GM23338 (cell line): ENCODE data around the gene FAM221A. TPM values are rescaled to one million over a fixed set of nuclear protein-coding genes. Genes with fewer than 3 reads are reported as not detected.
A peak's percentile ranks its signal among the peaks of the same experiment; 100 is the strongest.

Experiments used
- ATAC-seq: fragments of 200-7000 bp; cut with Tn5 transposase; 3 replicates; pipeline ENCODE4 v1.9.1; 2020
- DNase-seq: peaks from one replicate; pipeline ENCODE4 v3.0.0-alpha.2; 2015; ENCODE audit warnings: low spot score
- H2AFZ ChIP-seq: fragments of 200-600 bp; sonication (generic); 2 replicates; pipeline ENCODE4 v1.8.0; 2016; ENCODE audit warnings: antibody characterized with exemption, mild to moderate bottlenecking, moderate library complexity
- H3F3A ChIP-seq: fragments of 200-600 bp; sonication (generic); replicated peaks from 2 replicates; pipeline ENCODE4 v1.8.0; 2017; ENCODE audit warnings: antibody characterized with exemption, mixed run types, low read depth
- H3K27ac ChIP-seq: fragments of 200-600 bp; sonication (generic); 2 replicates; pipeline ENCODE4 v1.6.1; 2016; ENCODE audit warnings: low read depth
- H3K27me3 ChIP-seq: fragments of 200-600 bp; sonication (generic); 2 replicates; pipeline ENCODE4 v1.8.0; 2016; ENCODE audit warnings: mild to moderate bottlenecking, mixed run types, moderate library complexity; ENCODE audit not compliant: insufficient read depth
- H3K36me3 ChIP-seq: fragments of 200-600 bp; sonication (generic); 2 replicates; pipeline ENCODE4 v1.8.0; 2016; ENCODE audit warnings: mild to moderate bottlenecking; ENCODE audit not compliant: insufficient read depth
- H3K4me1 ChIP-seq: fragments of 200-600 bp; sonication (generic); 2 replicates; pipeline ENCODE4 v1.8.0; 2016; ENCODE audit warnings: mild to moderate bottlenecking, moderate library complexity; ENCODE audit not compliant: insufficient read depth
- H3K4me2 ChIP-seq: fragments of 200-600 bp; sonication (generic); 2 replicates; pipeline ENCODE4 v1.7.1; 2017; ENCODE audit warnings: mixed run types
- H3K4me3 ChIP-seq: fragments of 200-600 bp; sonication (generic); 2 replicates; pipeline ENCODE4 v1.6.1; 2016; ENCODE audit warnings: mixed run types
- H3K79me2 ChIP-seq: fragments of 200-600 bp; sonication (generic); replicated peaks from 2 replicates; pipeline ENCODE4 v1.8.0; 2017; ENCODE audit warnings: mild to moderate bottlenecking; ENCODE audit not compliant: insufficient read depth
- H3K9me2 ChIP-seq: fragments of 200-600 bp; sonication (generic); 2 replicates; pipeline ENCODE4 v1.8.0; 2017; ENCODE audit not compliant: insufficient read depth
- H4K20me1 ChIP-seq: fragments of 200-600 bp; sonication (generic); replicated peaks from 2 replicates; pipeline ENCODE4 v1.8.0; 2017; ENCODE audit warnings: mild to moderate bottlenecking; ENCODE audit not compliant: insufficient read depth
- H3K27ac Mint-ChIP-seq: 2 replicates; pipeline ENCODE4 v1.8.0; 2020; ENCODE audit warnings: inconsistent platforms, mild to moderate bottlenecking, moderate library complexity, mixed read lengths
- H3K27me3 Mint-ChIP-seq: 3 replicates; pipeline ENCODE4 v1.8.0; 2022; ENCODE audit warnings: low read depth, mild to moderate bottlenecking, moderate library complexity, mixed read lengths, inconsistent platforms; ENCODE audit not compliant: insufficient read depth, poor library complexity
- H3K36me3 Mint-ChIP-seq: 3 replicates; pipeline ENCODE4 v1.8.0; 2021; ENCODE audit warnings: low read depth, mild to moderate bottlenecking, inconsistent platforms, moderate library complexity, mixed read lengths
- H3K4me1 Mint-ChIP-seq: 3 replicates; pipeline ENCODE4 v1.8.0; 2020; ENCODE audit warnings: mild to moderate bottlenecking, inconsistent platforms, mixed read lengths
- H3K4me3 Mint-ChIP-seq: 3 replicates; pipeline ENCODE4 v1.8.0; 2021; ENCODE audit warnings: moderate library complexity, mild to moderate bottlenecking, inconsistent platforms, mixed read lengths
- H3K9me3 Mint-ChIP-seq: 3 replicates; pipeline ENCODE4 v1.8.0; 2020; ENCODE audit warnings: moderate library complexity, mild to moderate bottlenecking, inconsistent platforms, mixed read lengths
- CREB1 ChIP-seq: fragments of 250-450 bp; sonication (Bioruptor Pico); IDR thresholded peaks from 2 replicates; pipeline ENCODE4 v1.5.0; 2020; ENCODE audit warnings: low read depth, mild to moderate bottlenecking, moderate library complexity
- EZH2phosphoT487 ChIP-seq: fragments of 200-600 bp; sonication (generic); IDR thresholded peaks from one replicate; pipeline ENCODE4 v1.8.1; 2018; ENCODE audit warnings: antibody characterized with exemption; ENCODE audit not compliant: unreplicated experiment
- JUNB ChIP-seq: IDR thresholded peaks from one replicate; pipeline ENCODE4 v1.6.1; 2016; ENCODE audit warnings: antibody characterized with exemption; ENCODE audit not compliant: unreplicated experiment
- POLR2AphosphoS5 ChIP-seq: IDR thresholded peaks from 2 replicates; pipeline ENCODE4 v1.6.1; 2016; ENCODE audit warnings: antibody characterized with exemption, low read depth
- REST ChIP-seq: IDR thresholded peaks from one replicate; pipeline ENCODE4 v1.6.1; 2018; ENCODE audit warnings: antibody characterized with exemption; ENCODE audit not compliant: unreplicated experiment
- STAT1 ChIP-seq: IDR thresholded peaks from one replicate; pipeline ENCODE4 v1.6.1; 2016; ENCODE audit warnings: antibody characterized with exemption; ENCODE audit not compliant: unreplicated experiment
- ZNF331 ChIP-seq: fragments of 250-450 bp; sonication (Bioruptor Pico); IDR thresholded peaks from 2 replicates; pipeline ENCODE4 v1.5.0; 2020; ENCODE audit warnings: low read depth, mild to moderate bottlenecking, moderate library complexity
- polyA plus RNA-seq: library from polyadenylated mRNA; unstranded; fragments of >200 nt; fragmentation: Nextera tagmentation; extraction: Ambion mirVana; gene quantifications from 2 replicates; pipeline ENCODE4 v1.2.1, GENCODE V29; 2016
- total RNA-seq: library from RNA; depleted of rRNA; stranded (reverse); fragments of >200 nt; shearing (Covaris generic); gene quantifications from 2 replicates; pipeline ENCODE4 v1.2.3, GENCODE V29; 2014
- TF ChIP-seq, protein P1 (sequence below): fragments of 250-450 bp; sonication (Bioruptor Pico); IDR thresholded peaks from 2 replicates; pipeline ENCODE4 v1.5.0; 2020; ENCODE audit warnings: mild to moderate bottlenecking, moderate library complexity
- TF ChIP-seq, protein P2 (sequence below), 2 experiments: fragments of 200-600 bp in 1 of 2; sonication (generic) in 1 of 2; conservative IDR thresholded peaks; 2 replicates each; pipeline versions ENCODE4 v1.5.1 to v1.6.1; 2016 to 2017; ENCODE audit warnings: antibody characterized with exemption in 2 of 2, low read depth in 2 of 2, mild to moderate bottlenecking in 2 of 2, moderate library complexity in 1 of 2

FAM221A gene
- total and polyA plus RNA-seq, 2 experiments from 2014 or later = 31.4 to 35.7 TPM

DNA sequence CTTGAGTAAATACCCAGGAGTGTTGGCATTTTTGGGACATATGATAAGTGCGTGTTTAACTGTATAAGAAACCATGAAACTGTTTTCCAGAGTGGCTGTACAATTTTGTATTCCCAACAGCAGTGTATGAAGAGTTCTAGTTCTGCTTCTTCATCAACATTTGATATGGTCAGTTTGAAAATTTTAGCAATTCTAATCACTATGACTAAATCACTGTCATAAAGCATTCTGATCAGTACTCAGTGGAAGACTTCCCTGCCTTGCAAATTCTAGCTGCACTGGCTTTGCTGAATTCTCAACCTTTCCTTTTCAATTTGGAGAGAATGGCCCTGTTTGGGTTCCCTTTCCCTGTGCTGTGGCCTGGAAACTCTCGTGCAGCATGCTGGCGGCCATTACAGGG is 18.6 kb upstream of the FAM221A start (continued):
- TF ChIP-seq, protein P1, sequence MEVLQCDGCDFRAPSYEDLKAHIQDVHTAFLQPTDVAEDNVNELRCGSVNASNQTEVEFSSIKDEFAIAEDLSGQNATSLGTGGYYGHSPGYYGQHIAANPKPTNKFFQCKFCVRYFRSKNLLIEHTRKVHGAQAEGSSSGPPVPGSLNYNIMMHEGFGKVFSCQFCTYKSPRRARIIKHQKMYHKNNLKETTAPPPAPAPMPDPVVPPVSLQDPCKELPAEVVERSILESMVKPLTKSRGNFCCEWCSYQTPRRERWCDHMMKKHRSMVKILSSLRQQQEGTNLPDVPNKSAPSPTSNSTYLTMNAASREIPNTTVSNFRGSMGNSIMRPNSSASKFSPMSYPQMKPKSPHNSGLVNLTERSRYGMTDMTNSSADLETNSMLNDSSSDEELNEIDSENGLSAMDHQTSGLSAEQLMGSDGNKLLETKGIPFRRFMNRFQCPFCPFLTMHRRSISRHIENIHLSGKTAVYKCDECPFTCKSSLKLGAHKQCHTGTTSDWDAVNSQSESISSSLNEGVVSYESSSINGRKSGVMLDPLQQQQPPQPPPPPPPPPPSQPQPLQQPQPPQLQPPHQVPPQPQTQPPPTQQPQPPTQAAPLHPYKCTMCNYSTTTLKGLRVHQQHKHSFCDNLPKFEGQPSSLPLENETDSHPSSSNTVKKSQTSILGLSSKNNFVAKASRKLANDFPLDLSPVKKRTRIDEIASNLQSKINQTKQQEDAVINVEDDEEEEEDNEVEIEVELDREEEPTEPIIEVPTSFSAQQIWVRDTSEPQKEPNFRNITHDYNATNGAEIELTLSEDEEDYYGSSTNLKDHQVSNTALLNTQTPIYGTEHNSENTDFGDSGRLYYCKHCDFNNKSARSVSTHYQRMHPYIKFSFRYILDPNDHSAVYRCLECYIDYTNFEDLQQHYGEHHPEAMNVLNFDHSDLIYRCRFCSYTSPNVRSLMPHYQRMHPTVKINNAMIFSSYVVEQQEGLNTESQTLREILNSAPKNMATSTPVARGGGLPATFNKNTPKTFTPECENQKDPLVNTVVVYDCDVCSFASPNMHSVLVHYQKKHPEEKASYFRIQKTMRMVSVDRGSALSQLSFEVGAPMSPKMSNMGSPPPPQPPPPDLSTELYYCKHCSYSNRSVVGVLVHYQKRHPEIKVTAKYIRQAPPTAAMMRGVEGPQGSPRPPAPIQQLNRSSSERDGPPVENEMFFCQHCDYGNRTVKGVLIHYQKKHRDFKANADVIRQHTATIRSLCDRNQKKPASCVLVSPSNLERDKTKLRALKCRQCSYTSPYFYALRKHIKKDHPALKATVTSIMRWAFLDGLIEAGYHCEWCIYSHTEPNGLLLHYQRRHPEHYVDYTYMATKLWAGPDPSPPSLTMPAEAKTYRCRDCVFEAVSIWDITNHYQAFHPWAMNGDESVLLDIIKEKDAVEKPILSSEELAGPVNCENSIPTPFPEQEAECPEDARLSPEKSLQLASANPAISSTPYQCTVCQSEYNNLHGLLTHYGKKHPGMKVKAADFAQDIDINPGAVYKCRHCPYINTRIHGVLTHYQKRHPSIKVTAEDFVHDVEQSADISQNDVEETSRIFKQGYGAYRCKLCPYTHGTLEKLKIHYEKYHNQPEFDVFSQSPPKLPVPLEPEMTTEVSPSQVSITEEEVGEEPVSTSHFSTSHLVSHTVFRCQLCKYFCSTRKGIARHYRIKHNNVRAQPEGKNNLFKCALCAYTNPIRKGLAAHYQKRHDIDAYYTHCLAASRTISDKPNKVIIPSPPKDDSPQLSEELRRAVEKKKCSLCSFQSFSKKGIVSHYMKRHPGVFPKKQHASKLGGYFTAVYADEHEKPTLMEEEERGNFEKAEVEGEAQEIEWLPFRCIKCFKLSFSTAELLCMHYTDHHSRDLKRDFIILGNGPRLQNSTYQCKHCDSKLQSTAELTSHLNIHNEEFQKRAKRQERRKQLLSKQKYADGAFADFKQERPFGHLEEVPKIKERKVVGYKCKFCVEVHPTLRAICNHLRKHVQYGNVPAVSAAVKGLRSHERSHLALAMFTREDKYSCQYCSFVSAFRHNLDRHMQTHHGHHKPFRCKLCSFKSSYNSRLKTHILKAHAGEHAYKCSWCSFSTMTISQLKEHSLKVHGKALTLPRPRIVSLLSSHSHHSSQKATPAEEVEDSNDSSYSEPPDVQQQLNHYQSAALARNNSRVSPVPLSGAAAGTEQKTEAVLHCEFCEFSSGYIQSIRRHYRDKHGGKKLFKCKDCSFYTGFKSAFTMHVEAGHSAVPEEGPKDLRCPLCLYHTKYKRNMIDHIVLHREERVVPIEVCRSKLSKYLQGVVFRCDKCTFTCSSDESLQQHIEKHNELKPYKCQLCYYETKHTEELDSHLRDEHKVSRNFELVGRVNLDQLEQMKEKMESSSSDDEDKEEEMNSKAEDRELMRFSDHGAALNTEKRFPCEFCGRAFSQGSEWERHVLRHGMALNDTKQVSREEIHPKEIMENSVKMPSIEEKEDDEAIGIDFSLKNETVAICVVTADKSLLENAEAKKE (CRISPR knock-in tag) = no peak
- TF ChIP-seq JUNB (no peak), ZNF331 (CRISPR knock-in tag) (no peak), CREB1 (CRISPR knock-in tag) (no peak)

GRCh38 chr7:23662124-23662983 is 17.6 kb upstream of the FAM221A start:
- Mint-ChIP-seq H3K4me1 (peaks cover 25% of the 10 kb centered on the region), H3K27ac (peak overlapping the region; percentile 94), H3K27me3 (peaks cover 6% of the 10 kb centered on the region), H3K36me3 (peaks cover 24% of the 10 kb centered on the region), H3K9me3 (peaks cover 32% of the 10 kb centered on the region), H3K4me3 (peak overlapping the region; percentile 17; the same call in 1 of the 3 replicates)
- ATAC-seq (peak; percentile 89), DNase-seq (peak; percentile 78)
- Histone ChIP-seq H4K20me1 (no peaks in the 10 kb centered on the region), H3K36me3 (peaks cover 8% of the 10 kb centered on the region; the same call in 1 of the 2 replicates), H3F3A (no peaks in the 10 kb centered on the region), H3K4me3 (no peak overlapping the region), H3K27me3 (no peaks in the 10 kb centered on the region), H3K4me1 (peaks cover 18% of the 10 kb centered on the region), H2AFZ (no peak overlapping the region), H3K79me2 (no peaks in the 10 kb centered on the region), H3K4me2 (peak overlapping the region; percentile 16), H3K9me2 (peaks cover 14% of the 10 kb centered on the region; the same call in 1 of the 2 replicates), H3K27ac (peak overlapping the region; percentile 81)
- TF ChIP-seq REST (no peak), POLR2AphosphoS5 (no peak), STAT1 (no peak), EZH2phosphoT487 (no peak)
- TF ChIP-seq, protein P2, sequence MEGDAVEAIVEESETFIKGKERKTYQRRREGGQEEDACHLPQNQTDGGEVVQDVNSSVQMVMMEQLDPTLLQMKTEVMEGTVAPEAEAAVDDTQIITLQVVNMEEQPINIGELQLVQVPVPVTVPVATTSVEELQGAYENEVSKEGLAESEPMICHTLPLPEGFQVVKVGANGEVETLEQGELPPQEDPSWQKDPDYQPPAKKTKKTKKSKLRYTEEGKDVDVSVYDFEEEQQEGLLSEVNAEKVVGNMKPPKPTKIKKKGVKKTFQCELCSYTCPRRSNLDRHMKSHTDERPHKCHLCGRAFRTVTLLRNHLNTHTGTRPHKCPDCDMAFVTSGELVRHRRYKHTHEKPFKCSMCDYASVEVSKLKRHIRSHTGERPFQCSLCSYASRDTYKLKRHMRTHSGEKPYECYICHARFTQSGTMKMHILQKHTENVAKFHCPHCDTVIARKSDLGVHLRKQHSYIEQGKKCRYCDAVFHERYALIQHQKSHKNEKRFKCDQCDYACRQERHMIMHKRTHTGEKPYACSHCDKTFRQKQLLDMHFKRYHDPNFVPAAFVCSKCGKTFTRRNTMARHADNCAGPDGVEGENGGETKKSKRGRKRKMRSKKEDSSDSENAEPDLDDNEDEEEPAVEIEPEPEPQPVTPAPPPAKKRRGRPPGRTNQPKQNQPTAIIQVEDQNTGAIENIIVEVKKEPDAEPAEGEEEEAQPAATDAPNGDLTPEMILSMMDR (conservative IDR thresholded peaks at IDR 0.05; ENCODE audit: low read depth in 2 of 2) = peak in 1 of 2 experiments; percentile 27; a peak in 1 of 4 replicates
